NCI-H748 (cell line): ENCODE results near the gene BDP1.
"Not testable (repeated sequence)": the region's sequence is repeated elsewhere in the genome, so short reads cannot be mapped to it uniquely, and the experiment has no call there.

ENCODE experiments used
- DNase-seq: peaks from one replicate; lab custom pipeline; 2025; ENCODE audit not compliant: unreplicated experiment; lab: John Stamatoyannopoulos, UW

The BDP1 gene

DNA sequence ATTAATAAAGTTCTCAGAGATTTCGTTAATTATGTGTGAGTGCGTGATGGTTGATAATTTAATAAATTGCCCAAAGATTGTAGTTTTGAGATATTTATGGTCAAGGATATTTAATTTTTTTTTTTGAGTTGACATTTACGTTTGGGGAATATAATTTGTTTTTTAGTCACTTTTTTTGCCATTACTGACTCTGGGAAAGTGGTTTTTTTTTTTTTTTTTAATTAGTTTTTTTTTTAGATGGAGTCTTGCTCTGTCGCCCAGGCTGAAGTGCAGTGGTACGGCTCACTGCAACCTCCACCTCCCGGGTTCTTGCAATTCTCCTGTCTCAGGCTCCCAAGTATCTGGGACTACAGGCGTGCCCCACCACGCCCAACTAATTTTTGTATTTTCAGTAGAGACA lies 1.7 kb downstream of the BDP1 start:
- no peak for DNase-seq

- no peak for DNase-seq
Observed at GRCh38 chr5:71460693-71461092, 5.2 kb downstream of the BDP1 start.

DNA sequence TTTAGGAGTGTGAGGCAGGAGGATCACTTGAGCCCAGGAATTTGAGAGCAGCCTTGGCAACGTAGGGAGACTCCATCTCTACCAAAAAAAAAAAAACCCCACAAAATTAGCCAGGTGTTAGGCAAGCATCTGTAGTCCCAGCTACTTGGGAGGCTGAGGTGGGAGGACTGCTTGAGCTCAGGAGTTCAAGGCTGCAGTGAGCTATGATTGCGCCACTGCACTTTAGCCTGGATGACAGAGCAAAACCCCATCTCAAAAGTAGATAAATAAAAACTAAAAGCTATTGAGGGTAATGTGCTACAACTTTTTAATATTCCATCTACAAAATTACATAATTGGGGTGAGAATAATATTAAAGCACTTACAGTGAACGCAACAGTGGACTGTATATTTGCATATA lies 5.9 kb downstream of the BDP1 start:
- DNase-seq: no peak

- DNase-seq: no peak
Observed at GRCh38 chr5:71471193-71471592, 15.7 kb downstream of the BDP1 start.

- peak; percentile 30 for DNase-seq
Observed at GRCh38 chr5:71475788-71476384, 20.4 kb downstream of the BDP1 start.

- DNase-seq: no peak
Observed at GRCh38 chr5:71481441-71481840, 26.0 kb downstream of the BDP1 start.

DNA sequence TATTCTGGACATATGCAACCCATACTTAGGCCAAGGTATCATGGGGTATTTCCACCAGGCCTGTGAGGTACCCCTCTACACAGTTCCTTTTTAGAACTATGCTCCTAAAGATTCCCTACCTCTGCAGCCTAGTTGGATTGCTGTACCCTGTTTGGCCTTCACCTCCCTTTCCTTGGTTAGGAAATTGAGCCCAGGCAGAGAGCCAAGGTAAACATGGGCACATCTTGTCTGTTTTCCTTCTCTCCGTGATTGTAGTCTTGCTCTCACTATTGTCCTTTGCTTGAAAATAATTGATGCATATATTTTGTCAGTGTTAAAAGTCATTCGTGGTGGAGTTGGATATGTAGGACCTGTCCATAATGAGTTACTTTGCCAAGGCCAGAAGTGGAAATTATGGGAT lies 26.7 kb downstream of the BDP1 start:
- peak; percentile 80 for DNase-seq

DNA sequence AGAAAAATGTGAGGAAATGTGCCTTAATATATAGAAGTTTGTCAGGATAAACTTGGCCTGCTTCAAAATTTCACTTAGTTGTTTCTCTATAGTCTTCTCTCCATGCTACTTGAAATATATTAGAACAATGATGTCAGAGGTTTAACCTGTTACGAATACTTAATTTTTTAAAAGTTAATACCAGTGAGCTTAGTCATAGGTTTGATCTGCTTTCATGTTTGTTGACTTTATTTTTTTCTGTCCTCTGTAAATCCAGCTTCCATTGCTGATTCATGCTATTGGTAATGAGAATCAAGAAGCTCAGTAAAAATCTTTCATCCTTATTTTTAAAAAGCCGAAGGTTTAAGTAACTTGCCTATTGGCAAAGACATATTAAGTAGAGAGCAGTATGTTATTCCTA lies 27.9 kb downstream of the BDP1 start:
- no peak for DNase-seq

DNA sequence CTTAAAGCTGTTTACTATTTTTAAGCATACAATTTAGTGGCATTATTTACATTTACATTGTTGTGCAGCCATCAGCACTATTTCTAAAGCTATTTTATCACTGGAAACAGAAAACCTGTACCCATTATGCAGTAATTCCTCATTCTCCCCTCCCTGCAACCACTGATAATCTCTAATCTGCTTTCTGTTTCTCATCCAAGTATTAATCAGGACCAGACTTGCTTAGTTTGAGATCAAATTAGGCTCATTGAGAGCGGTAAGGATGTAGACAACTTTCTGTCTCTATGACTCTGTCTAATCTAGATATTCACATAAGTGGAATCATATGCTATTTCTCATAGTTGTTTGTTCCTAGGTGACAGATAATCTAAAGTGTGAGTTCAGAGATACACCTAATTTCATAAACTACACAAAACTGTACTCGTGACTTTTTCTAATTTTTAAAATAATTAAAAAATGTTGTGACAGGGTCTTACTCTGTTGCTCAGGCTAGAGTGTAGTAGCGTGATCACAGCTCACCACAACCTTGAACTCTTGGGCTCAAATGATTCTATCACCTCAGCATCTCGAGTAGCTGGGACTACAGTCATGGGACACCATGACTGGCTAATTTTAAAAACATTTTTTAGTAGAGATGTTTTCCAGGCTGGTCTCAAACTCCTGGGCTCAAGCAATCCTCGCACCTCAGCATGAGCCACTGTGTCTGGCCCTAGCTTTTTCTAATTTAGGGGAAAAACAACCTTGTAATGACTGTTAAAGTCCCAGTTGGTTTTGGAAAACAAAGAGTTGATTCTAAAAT lies 37.6 kb downstream of the BDP1 start:
- no peak for DNase-seq

DNA sequence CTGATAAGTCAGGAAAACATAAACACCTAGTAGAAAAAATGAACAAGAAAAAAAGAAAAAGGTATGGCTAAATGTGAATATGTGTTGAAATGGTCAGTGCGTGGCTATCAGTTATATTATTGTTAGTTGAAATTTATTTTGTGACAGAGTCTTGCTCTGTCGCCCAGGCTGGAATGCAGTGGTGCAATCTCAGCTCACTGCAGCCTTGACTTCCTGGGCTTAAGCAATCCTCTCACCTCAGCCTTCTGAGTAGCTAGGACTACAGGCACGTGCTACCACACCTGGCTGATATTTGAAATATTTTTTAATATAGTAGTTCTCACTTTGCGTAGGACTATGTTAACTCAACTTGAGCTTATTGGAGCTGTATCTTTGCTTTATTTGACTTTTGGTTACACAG lies 38.8 kb downstream of the BDP1 start:
- DNase-seq: not testable (repeated sequence)

GRCh38 chr5:71498756-71499155 lies 43.3 kb downstream of the BDP1 start:
- not testable (repeated sequence) for DNase-seq

DNA sequence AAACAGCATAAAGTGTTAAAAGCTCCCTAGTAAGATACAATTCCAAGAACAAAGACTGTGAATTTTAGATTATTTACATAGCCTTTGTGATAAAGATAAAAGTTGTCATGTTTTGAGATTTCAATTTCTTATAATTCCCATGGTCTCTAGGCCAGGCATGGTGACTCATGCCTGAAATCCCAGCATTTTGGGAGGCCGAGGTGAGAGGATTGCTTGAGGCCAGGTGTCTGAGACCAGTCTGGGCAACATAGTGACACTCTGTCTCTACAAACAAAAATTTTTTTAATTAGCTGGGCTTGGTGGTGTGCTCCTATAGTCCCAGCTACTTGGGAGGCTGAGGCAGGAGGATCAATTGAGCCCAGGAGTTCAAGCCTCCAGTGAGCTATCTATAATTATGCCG lies 48.1 kb downstream of the BDP1 start:
- no peak for DNase-seq

GRCh38 chr5:71522151-71522550 lies 66.7 kb downstream of the BDP1 start:
- no peak for DNase-seq

DNA sequence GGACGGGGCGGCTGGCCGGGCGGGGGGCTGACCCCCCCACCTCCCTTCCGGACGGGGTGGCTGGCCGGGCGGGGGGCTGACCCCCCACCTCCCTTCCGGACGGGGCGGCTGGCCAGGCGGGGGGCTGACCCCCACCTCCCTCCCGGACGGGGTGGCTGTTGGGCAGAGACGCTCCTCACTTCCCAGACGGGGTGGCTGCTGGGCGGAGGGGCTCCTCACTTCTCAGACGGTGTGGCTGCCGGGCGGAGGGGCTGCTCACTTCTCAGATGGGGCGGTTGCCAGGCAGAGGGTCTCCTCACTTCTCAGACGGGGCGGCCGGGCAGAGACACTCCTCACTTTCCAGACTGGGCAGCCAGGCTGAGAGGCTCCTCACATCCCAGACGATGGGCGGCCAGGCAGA lies 70.2 kb downstream of the BDP1 start:
- DNase-seq: not testable (repeated sequence)

- no peak for DNase-seq
Observed at GRCh38 chr5:71528206-71528605, 72.8 kb downstream of the BDP1 start.

GRCh38 chr5:71529682-71530081 lies 74.2 kb downstream of the BDP1 start:
- no peak for DNase-seq

- no peak for DNase-seq
Observed at GRCh38 chr5:71533142-71533541, 77.7 kb downstream of the BDP1 start.

DNA sequence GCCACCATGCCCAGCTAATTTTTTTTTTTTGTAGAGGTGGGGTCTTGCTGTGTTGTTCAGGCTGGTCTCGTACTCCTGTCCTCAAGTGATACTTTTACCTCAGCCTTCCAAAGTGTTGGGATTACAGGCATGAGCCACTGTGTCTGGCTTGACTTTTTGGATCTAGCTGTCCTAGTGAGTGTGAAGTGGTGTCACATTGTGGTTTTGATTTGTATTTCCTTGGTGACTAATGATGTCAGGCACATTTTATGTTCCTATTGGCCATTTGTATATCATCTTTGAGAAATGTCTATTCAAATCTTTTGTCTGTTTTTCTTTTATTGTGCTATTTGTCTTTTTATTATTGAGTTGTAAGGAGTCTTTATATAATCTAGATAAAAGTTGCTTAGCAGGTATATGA lies 78.2 kb downstream of the BDP1 start:
- no peak for DNase-seq

DNA sequence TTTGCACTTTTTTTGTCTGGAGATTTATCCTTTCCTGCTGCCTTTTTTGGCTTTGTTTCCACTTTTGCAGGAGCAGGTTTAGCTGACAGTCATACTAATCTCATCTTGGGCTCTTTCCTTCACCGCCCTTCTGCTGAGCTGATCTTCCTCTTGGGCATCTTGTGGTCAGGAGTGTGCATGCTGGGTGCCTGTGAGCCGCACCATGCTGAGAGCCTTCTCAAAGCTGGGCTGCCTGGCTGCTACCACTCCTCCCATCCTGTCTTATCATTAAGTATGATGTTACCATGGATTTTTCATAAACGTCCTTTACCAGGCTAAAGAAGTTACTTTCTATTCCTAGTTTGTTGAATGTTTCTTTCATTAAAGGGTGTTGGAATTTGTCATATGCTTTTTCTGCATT lies 82.2 kb downstream of the BDP1 start:
- no peak for DNase-seq

DNA sequence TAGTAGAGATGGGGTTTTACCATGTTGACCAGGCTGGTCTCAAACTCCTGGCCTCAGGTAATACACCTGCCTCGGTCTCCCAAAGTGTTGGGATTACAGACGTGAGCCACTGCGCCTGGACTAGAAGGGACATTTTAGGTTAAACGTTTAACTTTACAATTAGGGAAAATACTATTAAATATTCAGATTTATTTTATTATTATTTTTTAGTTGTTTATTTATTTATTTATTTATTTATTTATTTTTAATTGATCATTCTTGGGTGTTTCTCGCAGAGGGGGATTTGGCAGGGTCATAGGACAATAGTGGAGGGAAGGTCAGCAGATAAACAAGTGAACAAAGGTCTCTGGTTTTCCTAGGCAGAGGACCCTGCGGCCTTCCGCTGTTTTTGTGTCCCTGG lies 95.4 kb downstream of the BDP1 start:
- DNase-seq: not testable (repeated sequence)

GRCh38 chr5:71551582-71551981 lies 96.1 kb downstream of the BDP1 start:
- not testable (repeated sequence) for DNase-seq

- DNase-seq: not testable (repeated sequence)
Observed at GRCh38 chr5:71552026-71552749, 96.7 kb downstream of the BDP1 start.
